GM12892 (cell line): ENCODE data around the gene CBFA2T3.

Experiments
- POLR2A ChIP-seq: IDR thresholded peaks from 2 replicates; pipeline ENCODE4 v1.6.1; 2011; ENCODE audit warnings: low read depth, low read length, control low read depth
- POLR2AphosphoS5 ChIP-seq: IDR thresholded peaks from 2 replicates; pipeline ENCODE4 v1.6.1; 2011; ENCODE audit warnings: low read depth, low read length, control low read depth
- TAF1 ChIP-seq: IDR thresholded peaks from 2 replicates; pipeline ENCODE4 v1.6.1; 2011; ENCODE audit warnings: low read depth, mild to moderate bottlenecking, control low read depth, low read length, borderline replicate concordance

DNA sequence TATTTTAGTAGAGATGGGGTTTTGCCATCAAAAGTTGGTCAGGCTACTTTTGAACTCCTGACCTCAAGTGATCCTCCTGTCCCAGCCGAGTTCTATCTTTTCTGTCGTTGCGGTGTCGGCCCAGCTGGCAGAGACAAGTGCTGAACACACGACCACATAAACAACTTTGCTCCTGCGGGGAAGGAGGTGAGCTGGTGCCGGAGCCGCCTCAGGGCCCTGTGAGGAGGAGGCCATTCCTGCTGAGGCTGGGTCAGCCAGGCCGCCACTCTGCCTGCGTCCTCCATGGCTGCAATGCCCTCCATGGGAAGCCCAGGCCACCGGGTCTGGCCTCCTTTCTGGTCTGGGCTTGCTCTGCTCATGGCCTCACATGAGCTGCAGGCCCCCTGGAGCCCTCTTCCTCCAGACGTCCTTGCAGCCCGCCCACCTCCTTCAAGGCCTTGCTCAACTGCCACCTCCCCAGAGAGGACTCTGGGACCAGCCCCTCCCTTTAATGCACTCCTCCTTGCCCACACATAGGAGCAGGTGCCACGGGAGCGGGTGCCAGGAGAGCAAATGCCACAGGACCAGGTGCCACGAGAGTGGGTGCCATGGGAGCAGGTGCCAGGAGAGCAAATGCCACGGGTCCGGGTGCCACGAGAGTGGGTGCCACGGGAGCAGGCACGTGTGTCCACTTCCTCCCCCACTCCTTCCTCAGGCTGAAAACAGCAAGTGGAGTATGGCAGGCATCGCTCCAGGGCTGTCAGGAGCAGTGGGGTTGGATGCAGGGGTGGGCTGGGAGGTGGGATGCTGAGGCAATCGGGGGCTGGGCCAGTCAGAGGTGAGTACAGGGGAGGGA, 28.4 kb upstream of the CBFA2T3 start:
- TF ChIP-seq POLR2A, result no peak
- TF ChIP-seq POLR2AphosphoS5, result no peak
- no peak for TF ChIP-seq TAF1
